Regular cardiac myocyte (primary cell): Measurements from ENCODE around the gene NCKIPSD. TPM values are rescaled to one million over a fixed set of nuclear protein-coding genes. Genes with fewer than 3 reads are reported as not detected.

Source experiments
- total RNA-seq: library from RNA; depleted of rRNA; stranded (reverse); fragments of >200 nt; gene quantifications from 2 replicates; pipeline ENCODE4 v1.2.3, GENCODE V29; 2014

NCKIPSD gene
- total RNA-seq: 12.1 and 18.0 TPM in 2 replicates

DNA sequence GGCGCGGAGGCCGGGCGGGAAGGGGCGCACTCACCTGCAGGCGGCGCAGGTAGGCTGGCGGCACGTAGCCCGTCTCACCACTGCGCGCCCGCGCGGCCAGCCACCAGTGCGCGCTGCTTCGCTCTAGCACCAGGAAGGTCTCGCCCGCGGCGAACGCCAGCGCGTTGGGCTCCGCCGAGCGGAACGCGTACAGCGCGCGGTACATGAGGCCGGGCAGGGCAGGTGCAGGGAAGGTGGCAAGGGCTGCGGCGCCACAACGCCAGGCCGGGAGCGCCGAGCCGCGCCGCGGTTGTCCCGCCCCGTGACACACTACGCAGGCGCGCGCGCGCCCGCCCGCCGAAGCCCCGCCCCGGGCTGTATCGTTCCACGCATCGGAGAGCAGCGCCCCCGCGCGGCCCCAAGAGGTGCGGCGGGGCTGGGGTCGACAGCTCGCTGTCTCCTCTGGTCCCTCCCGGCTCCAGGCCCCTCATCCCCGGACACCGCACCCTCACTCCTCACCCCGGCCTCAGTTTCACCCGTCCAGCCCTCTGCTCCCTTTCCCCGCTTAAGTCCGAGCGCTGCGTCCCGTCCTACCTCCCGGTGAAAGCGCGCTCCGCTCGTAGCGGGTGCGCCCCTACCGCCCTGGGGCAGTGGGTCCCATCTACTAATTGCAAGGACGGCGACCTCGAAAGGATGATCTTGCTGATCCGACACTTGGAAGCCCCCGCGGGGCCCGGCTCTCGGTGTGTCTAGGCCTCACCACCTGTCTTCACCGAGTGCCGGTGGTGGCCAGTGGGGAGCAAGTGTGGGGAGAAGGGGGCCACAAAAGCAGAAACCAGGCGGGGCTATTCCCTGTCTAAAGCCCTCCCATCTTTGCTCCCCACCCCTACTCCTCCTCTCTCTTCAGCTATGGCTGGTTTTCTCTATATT is at the start of gene NCKIPSD:
TSS of gene NCKIPSD (minus strand) at position 313 of the 909 bp plus-strand sequence. CDS start at position 205, 108 bp downstream.

DNA sequence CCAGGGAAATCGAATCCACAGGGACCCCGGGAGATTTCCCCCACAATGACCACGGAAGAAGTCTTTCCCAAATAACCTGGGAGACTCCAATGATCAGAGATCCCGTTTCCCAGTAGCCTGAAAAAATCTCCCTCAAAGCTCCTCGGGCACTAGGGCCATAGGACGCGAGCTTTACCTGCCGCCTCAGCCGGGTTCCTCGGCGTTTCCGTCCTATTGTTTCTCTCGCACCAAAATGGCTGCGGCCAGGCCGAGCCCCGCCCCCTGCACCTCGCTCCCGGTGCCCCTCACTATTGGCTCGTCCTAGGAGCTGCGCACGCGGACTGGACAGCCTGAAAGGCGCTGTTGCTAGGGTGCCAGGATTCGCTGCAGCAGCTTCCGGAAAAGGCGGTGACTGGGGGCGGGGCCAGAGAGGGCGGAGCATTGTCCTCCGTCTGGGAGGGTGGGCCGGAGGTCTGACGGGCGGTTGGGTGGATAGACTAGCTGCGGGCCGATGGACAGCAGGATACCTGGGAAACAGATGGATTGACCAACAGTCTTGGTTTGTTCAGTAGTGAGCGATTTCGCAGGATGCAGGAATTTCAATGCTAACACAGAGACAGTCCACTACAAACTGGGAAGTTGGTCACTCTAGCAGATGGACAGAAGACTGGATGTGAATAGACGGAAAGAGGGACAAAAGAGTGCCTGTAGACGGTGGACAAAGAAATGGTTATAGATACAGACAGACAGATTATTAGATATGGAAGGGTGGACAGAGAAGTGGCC is 31.4 kb upstream of the NCKIPSD start, which contains the start of gene IP6K2:
TSS of gene IP6K2 (minus strand) at position 240 of the 765 bp plus-strand sequence. CDS start 21,930 bp downstream, outside the sequence.

DNA sequence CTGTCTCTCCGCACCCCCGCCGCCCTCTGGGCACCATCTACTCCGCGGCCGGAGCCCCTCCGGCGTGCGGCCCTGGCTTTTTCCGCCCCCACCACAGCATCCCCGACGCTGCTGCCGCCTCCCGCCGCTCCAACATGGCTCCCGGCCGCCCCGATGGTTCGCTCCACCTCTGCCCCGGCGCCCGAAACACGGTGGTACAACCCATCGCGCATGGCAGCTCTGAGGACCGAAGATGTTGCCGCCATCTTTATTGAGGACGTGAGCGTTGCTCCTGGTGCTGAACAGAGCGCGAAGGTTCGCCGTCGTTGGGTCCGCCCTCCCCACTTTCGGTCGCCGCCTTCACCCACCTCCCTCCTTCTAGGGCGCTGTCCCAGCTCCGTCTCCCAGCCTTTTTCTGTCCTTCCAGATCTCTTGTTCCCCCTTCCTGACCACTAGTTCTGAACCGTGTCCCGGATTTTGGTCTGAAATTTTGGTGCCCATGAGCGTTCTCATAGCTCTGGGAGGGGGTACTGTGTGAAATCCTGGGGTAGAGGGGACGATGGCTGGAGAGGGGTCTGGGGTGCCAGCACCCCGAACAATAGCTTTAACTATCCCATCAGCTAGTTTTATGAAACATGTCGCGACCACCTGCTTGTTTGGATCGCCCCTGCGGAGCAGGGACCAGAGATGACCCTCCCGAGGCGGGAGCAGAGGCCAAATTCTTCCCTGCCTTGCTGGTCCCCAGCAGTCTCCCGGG is 22.8 kb downstream of the NCKIPSD start, which contains the start of gene CELSR3:
TSS of gene CELSR3 (minus strand) at position 134 of the 736 bp plus-strand sequence. CDS start 252 bp downstream, outside the sequence.

DNA sequence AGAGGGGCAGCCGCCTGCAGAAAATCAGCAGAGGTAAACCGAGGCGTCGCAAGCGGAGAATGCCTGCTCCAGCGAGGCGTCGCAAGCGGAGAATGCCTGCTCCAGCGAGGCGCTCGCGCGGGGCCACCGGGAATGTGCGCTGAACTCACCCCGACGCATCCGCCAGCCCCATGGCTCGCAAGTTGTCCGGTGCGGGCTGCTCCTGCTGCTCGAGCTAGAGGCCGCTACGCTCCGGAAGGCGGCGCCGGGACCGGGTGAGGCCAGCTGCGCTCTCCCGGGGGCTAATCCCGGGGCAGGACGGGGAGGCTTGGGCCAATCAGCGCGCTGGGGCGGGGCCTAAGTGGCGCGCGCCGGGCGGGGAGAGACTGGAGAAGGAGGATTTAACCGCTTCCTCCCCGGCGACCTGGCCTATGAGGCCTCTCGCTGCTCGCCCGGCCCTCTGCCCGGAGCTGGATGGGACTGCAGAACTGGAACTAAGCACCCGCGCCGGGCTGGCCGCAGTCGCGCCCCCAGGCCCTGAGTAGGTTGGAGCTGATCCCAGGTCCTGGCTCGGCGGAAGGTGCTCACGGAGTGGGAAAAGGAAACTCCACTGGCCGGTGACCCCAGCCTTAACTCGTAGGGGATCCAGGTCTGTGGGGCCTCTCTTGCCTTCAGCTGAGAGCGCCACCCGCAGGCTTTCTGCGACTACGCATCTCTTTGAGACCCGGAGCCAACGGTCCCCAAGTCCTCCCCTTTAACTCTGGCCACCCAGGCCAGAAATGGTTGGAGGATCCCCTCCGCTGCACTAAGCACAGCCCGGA is 50.3 kb downstream of the NCKIPSD start, which contains the start of gene SLC26A6:
TSS of gene SLC26A6 (minus strand) at position 240 of the 800 bp plus-strand sequence. CDS start at position 172, 68 bp downstream.

Other genes starting within 250 kb of the NCKIPSD start
- gene CCDC51, start 245.8 kb downstream of the NCKIPSD start, total RNA-seq: 20.9 and 25.3 TPM in 2 replicates
- 244 and 387 TPM in 2 replicates for gene TMA7, start 245.7 kb downstream of the NCKIPSD start, total RNA-seq
- 4.8 and 11.9 TPM in 2 replicates for gene ATRIP, start 239.2 kb downstream of the NCKIPSD start, total RNA-seq
- gene SHISA5, start 181.7 kb downstream of the NCKIPSD start, total RNA-seq: 87.1 and 100 TPM in 2 replicates
- 20.3 and 50.2 TPM in 2 replicates for gene PFKFB4, start 129.1 kb downstream of the NCKIPSD start, total RNA-seq
- 0.58 and 0.85 TPM in 2 replicates for gene UCN2, start 122.1 kb downstream of the NCKIPSD start, total RNA-seq
- 9.8 and 20.3 TPM in 2 replicates for gene COL7A1, start 90.6 kb downstream of the NCKIPSD start, total RNA-seq
- gene UQCRC1, start 76.3 kb downstream of the NCKIPSD start, total RNA-seq: 254 and 423 TPM in 2 replicates
- 0.56 TPM in 1 of 2 replicates, not detected in the other for gene TMEM89, start 64.1 kb downstream of the NCKIPSD start, total RNA-seq
- gene SLC26A6, start 50.5 kb downstream of the NCKIPSD start, total RNA-seq: 12.8 and 26.2 TPM in 2 replicates
- 0.38 and 0.85 TPM in 2 replicates for gene CELSR3, start 23.0 kb downstream of the NCKIPSD start, total RNA-seq
- 29.7 and 30.2 TPM in 2 replicates for gene IP6K2, start 31.3 kb upstream of the NCKIPSD start, total RNA-seq
- 22.3 and 53.7 TPM in 2 replicates for gene PRKAR2A, start 162.0 kb upstream of the NCKIPSD start, total RNA-seq
- 34.3 and 35.2 TPM in 2 replicates for gene SLC25A20, start 213.0 kb upstream of the NCKIPSD start, total RNA-seq
- gene ARIH2, start 232.9 kb upstream of the NCKIPSD start, total RNA-seq: 73.9 and 76.5 TPM in 2 replicates